GM21717 (cell line): ENCODE measurements around the gene PIK3CD.

ENCODE experiments used
- ATAC-seq: cut with Tn5 transposase; IDR thresholded peaks from one replicate; pipeline ENCODE4 v1.9.1; 2021; ENCODE audit warnings: mild to moderate bottlenecking, moderate library complexity; ENCODE audit not compliant: unreplicated experiment

Gene PIK3CD

DNA sequence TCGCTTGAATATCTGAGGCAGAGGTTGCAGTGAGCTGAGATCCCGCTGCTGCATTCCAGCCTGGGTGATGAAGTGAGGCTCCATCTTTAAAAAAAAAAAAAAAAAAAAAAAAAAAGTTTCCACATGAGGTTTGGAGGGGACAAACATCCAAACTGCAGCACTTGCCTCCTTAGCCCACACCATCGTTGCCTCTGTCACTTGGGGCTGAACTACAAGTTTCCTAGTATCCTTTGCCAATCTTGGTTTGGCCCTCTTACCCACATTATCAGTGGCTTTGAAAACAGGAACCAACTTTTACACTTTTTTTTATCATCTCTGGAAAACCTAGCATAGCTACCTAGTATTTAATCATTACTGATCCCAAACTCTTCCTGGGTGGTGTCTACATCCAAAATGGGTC is 113.0 kb downstream of the PIK3CD start:
- no peak for ATAC-seq

DNA sequence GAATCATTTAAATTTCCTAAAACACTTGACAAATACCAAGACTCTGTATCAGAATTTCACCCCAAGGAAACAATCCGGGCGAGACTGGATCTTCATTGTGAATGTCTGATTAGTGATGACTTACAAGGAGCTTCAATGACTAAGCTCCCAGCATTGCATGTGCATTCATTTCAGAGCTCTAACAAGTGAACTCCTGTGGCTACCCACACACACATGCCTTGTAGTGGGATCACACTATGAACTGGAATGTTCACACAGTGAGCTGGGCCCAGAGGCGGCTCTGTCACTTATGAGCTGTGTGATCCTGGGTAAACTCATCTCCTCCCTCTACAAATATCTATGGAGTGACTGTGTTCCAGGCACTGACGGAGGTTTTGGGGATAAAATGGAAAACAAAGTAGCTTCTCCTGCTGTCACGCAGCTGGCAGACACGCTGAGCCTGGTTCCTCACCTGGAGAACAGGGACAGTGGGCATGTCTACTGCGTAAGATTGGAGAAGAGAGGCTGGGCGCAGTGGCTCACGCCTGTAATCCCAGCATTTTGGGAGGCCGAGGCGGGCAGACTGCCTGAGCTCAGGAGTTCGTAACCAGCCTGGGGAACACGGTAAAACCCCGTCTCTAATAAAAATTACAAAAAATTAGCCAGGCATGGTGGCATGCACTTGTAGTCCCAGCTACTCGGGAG is 115.4 kb downstream of the PIK3CD start:
- ATAC-seq: no peak

DNA sequence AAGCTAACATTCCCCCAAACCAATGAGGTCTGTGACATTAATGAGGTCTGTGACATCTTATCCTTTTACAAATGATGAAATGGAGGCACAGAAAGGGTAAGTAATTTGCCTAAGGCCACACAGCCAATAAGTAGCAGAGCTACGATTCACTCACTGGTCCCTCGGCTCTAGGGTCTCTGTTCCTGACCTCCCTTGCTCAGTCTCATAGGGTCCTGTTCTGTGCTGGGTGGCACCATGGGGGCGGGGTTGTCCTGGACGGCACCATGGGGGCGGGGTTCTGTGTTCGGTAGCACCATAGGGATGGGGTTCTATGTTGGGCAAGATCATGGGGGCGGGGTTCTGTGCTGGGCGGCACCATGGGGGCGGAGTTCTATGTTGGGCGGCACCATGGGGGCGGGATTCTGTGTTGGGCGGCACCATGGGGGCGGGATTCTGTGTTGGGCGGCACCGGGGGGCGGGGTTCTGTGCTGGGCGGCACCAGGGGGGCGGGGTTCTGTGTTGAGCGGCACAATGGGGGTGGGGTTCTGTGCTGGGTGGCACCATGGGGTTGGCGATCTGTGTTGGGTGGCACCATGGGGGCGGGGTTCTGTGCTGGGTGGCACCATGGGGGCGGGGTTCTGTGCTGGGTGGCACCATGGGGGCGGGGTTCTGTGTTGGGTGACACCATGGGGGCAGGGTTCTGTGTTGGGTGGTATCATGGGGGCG is 116.6 kb downstream of the PIK3CD start:
- no peak for ATAC-seq

DNA sequence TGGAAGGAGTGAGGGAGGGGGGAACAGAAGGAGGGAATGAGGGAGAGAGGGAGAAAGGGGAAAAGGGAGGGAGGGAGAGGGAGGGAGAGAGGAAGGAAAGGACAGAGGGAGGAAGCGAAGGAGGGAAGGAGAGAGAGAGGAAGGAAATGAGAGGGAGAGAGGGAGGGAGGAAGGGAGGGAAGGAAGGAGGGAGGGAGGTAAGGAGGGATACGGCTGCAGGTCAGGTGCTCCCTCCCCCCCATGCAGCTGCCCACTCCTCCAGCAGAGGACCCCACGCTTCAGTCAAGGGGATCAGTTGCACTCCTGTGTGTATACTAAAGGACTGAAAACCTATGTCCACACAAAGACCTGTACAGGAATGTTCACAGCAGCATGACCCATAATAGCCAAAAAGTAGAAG is 117.5 kb downstream of the PIK3CD start:
- ATAC-seq: no peak

DNA sequence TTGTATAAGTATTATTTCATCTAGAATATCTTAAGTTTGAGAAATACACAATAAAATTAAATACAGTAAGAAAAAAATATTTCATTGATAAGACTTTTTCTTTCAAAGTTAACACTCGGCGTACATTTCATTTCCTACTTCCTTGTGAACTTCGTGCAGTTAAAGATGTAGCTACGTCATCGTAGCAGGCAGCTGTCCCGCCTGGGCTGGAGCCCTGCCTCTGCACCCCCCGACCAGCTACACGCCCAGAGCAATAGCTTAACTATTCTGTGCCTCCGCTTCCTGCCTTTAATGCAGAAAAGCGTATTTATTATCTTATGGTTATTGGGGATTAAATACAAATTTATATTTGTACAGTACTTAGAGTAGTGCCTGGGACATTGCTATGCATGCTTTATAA is 118.8 kb downstream of the PIK3CD start:
- ATAC-seq: no peak

DNA sequence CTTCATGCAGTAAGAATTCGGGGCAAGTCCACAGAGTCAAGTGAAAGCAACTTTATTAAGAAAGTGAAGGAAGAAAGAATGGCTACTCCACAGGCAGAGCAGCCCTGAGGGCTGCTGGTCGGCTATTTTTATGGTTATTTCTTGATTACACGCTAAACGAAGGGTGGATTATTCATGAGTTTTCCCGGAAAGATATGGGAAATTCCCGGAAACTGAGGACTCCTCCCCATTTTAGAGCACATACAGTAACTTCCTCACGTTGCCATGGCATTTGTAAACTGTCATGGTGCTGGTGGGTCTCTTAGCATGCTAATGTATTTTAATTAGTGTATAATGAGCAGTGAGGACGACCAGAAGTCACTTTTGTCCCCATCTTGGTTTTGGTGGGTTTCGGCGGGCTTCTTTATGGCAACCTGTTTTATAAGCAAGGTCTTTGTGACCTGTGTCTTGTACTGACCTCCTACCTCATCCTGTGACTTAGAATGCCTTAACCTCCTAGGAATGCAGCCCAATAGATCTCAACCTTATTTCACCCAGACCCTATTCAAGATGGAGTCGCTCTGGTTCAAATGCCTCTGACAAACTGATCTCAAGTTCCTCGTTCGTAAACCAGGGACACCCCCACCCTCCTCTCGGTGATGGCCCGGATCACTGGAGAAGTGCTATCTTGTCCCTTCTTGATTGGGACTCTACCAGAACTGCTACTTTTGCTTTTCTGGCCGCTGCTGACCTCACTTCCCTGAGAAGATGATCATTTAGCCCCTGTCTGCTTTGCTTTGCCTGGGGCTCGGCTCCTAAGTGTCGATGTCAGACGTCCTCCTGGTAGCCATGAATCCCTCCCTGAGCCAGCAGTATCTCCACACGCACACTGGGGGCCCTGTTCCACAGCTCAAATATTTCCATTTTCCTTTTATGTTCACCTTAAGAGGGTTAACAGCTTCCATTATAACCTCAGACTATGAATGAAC is 123.5 kb downstream of the PIK3CD start:
- no peak for ATAC-seq

DNA sequence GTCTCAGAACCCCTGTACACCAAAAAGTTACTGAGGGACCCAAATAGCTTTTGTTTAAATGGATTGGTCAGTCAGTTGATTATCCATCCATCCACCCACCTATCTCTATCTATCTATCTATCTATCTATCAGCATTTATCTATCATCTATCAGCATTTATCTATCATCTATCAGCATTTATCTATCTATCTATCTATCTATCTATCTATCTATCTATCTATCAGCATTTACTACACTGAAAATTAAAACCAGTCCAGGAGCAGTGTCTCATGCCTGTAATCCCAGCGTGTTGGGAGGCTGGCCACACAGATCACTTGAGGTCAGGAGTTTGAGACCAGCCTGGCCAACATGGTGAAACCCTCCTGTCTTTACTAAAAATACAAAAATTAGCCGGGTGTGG is 125.2 kb downstream of the PIK3CD start:
- no peak for ATAC-seq
